HUES48 (cell line): ENCODE data around the gene EVC.
"Not testable (repeated sequence)": the region's sequence is repeated elsewhere in the genome, so short reads cannot be mapped to it uniquely, and the experiment has no call there.

Experiments used
- H3K27ac ChIP-seq: one replicate; pipeline ENCODE4 v1.7.0; 2013; ENCODE audit warnings: low read depth, low read length, inconsistent platforms
- H3K27me3 ChIP-seq: 2 replicates; pipeline ENCODE4 v1.6.1; 2013; ENCODE audit warnings: mild to moderate bottlenecking, low read length; ENCODE audit not compliant: control insufficient read depth, insufficient read depth
- H3K36me3 ChIP-seq: 2 replicates; pipeline ENCODE4 v1.6.1; 2013; ENCODE audit warnings: low read length; ENCODE audit not compliant: control insufficient read depth, insufficient read depth
- H3K4me1 ChIP-seq: 2 replicates; pipeline ENCODE4 v1.6.1; 2013; ENCODE audit warnings: mild to moderate bottlenecking, low read length; ENCODE audit not compliant: control insufficient read depth, insufficient read depth
- H3K4me3 ChIP-seq: 2 replicates; pipeline ENCODE4 v1.5.1; 2013; ENCODE audit warnings: mild to moderate bottlenecking, low read depth, low read length
- H3K9ac ChIP-seq: 2 replicates; pipeline ENCODE4 v1.6.1; 2013; ENCODE audit warnings: mild to moderate bottlenecking, low read depth, low read length, moderate library complexity
- H3K9me3 ChIP-seq: 2 replicates; pipeline ENCODE4 v1.6.1; 2013; ENCODE audit warnings: low read length; ENCODE audit not compliant: control insufficient read depth, insufficient read depth

Gene EVC

GRCh38 chr4:5717449-5718158, 6.6 kb downstream of the EVC start:
- Histone ChIP-seq H3K4me1 (no peaks in the 10 kb centered on the region), H3K27ac (no peak overlapping the region), H3K9me3 (no peaks in the 10 kb centered on the region), H3K27me3 (peaks cover 4% of the 10 kb centered on the region), H3K4me3 (no peak overlapping the region), H3K9ac (no peak overlapping the region), H3K36me3 (peaks cover 9% of the 10 kb centered on the region; the same call in 1 of the 2 replicates)

GRCh38 chr4:5718411-5718810, 7.4 kb downstream of the EVC start:
- H3K4me3 ChIP-seq, result no peak overlapping the region
- no peak overlapping the region for H3K9ac ChIP-seq
- H3K27me3 ChIP-seq, result no peaks in the 10 kb centered on the region
- no peaks in the 10 kb centered on the region for H3K4me1 ChIP-seq
- H3K27ac ChIP-seq, result no peak overlapping the region
- no peaks in the 10 kb centered on the region for H3K9me3 ChIP-seq
- H3K36me3 ChIP-seq, result peaks cover 9% of the 10 kb centered on the region; the same call in 1 of the 2 replicates

DNA sequence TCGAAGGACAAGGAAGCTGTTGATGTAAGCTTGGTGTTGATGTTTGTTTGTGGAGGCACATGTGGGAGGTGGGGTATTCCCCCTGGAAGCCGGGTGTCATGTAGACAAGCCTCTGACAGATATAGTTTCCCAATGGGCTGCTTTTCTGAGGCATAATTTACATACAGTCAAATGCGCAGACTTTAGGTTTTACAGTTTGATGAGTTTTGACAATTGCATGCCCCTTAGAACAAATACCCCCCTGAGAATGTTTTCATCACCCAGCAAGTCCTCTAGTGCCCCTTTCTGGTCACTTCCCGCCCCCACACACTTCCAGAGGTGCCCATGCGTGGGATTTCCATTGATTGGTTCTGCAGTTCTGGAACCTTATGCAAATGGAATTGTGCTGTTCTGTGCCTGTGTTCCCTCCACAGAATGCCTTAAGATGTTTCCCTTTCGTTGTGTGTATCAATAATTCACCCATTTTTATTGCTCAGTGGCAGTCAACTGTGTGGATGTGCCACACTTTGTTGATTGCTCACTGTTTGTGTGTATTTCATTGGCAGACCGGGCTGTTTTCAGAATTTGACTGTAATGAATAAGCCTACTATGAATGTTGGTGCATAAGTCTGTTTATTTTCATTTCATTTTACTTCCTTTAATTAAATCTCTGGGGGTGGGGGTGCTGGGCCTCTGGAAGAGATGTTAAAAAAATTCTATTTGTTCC, 8.5 kb downstream of the EVC start:
- no peaks in the 10 kb centered on the region for H3K27me3 ChIP-seq
- no peak overlapping the region for H3K27ac ChIP-seq
- no peak overlapping the region for H3K4me3 ChIP-seq
- H3K9me3 ChIP-seq, result no peaks in the 10 kb centered on the region
- no peaks in the 10 kb centered on the region for H3K4me1 ChIP-seq
- peaks cover 9% of the 10 kb centered on the region; the same call in 1 of the 2 replicates for H3K36me3 ChIP-seq
- no peak overlapping the region for H3K9ac ChIP-seq

GRCh38 chr4:5720157-5720850, 9.3 kb downstream of the EVC start:
- Histone ChIP-seq H3K9me3 (no peaks in the 10 kb centered on the region), H3K4me3 (no peak overlapping the region), H3K27ac (no peak overlapping the region), H3K27me3 (no peaks in the 10 kb centered on the region), H3K36me3 (peaks cover 9% of the 10 kb centered on the region; the same call in 1 of the 2 replicates), H3K9ac (no peak overlapping the region), H3K4me1 (no peaks in the 10 kb centered on the region)

GRCh38 chr4:5720980-5721379, 10.0 kb downstream of the EVC start:
- H3K27me3 ChIP-seq, result no peaks in the 10 kb centered on the region
- no peak overlapping the region for H3K4me3 ChIP-seq
- no peak overlapping the region for H3K27ac ChIP-seq
- no peaks in the 10 kb centered on the region for H3K4me1 ChIP-seq
- no peak overlapping the region for H3K9ac ChIP-seq
- H3K36me3 ChIP-seq, result peaks cover 9% of the 10 kb centered on the region; the same call in 1 of the 2 replicates
- no peaks in the 10 kb centered on the region for H3K9me3 ChIP-seq

DNA sequence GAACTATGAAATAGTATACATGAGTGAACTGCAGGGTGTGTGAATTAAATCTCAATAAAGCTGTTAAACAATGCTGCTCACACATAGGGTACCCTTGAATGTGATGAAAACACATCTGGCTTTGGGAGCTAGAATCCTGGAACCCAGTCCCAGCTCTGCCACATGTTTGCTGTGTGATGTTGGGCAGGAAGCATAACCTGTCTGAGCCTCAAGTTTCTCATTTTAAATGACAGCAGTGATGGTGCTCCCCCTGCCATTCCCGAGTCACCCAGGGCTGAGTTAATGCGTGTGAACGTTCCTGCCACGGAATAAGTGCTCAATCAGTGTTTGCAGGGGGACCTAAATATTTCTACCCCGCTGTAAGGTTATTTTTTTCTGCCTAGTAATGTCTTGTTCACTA, 10.9 kb downstream of the EVC start:
- no peaks in the 10 kb centered on the region for H3K27me3 ChIP-seq
- H3K4me3 ChIP-seq, result no peak overlapping the region
- H3K9ac ChIP-seq, result no peak overlapping the region
- H3K36me3 ChIP-seq, result peaks cover 9% of the 10 kb centered on the region; the same call in 1 of the 2 replicates
- no peak overlapping the region for H3K27ac ChIP-seq
- H3K9me3 ChIP-seq, result no peaks in the 10 kb centered on the region
- H3K4me1 ChIP-seq, result no peaks in the 10 kb centered on the region

DNA sequence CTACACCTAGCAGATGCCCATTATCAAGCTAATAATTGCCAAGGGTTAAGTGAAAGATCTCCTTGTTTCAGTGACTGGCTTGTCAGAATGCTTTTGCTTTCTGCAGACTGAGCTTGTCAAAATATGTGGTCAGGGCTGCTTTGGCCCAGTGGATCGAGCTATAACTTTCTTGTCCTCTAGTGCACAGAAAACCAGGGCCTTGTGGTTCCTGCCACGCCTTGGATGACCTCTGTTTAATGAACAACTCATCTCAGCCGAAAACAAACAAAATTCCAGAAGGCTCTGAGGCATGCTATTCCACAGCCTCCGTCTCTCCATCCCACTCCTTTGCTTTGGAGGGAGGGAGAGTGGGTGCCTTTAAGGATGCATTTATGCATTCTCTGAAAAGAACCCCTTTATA, 11.3 kb downstream of the EVC start:
- H3K9me3 ChIP-seq, result no peaks in the 10 kb centered on the region
- peaks cover 9% of the 10 kb centered on the region; the same call in 1 of the 2 replicates for H3K36me3 ChIP-seq
- H3K4me1 ChIP-seq, result no peaks in the 10 kb centered on the region
- no peak overlapping the region for H3K27ac ChIP-seq
- no peak overlapping the region for H3K9ac ChIP-seq
- no peaks in the 10 kb centered on the region for H3K27me3 ChIP-seq
- no peak overlapping the region for H3K4me3 ChIP-seq

DNA sequence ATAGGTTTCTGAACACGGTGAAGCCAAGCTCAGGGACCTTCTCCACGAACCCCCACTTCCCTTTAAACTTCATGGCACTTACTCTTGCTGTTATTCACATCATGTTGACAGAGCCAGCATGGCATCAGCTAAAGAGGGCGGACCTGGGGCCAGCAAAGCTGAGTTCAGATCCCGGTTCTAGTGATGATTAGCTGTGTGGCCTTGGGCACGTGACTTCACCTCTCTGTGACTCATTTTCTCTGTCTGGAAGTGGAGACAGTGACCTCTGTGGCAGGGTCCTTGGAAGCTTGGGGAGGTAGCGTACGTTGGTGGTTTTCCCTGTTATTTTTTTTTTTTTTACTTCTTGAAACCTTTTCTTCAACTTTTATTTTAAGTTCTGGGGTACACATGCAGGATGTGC, 13.4 kb downstream of the EVC start:
- H3K4me1 ChIP-seq, result no peaks in the 10 kb centered on the region
- no peak overlapping the region for H3K27ac ChIP-seq
- H3K27me3 ChIP-seq, result no peaks in the 10 kb centered on the region
- H3K9me3 ChIP-seq, result no peaks in the 10 kb centered on the region
- H3K36me3 ChIP-seq, result peaks cover 12% of the 10 kb centered on the region; the same call in 1 of the 2 replicates
- no peak overlapping the region for H3K9ac ChIP-seq
- no peak overlapping the region for H3K4me3 ChIP-seq

DNA sequence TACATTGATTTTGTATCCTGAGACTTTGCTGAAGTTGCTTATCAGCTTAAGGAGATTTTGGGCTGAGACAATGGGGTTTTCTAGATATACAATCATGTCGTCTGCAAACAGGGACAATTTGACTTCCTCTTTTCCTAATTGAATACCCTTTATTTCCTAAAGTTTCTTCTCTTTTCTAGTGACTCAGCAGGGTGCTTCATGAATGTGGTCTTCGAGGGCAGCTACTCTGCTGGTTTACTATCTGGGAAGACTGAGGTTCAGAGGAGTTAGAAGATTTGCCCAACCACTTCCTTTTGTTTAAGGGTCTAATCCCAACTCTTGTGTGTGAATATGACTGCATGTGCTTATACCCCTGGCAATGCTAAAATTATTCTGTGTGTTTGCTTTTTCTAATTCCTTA, 17.4 kb downstream of the EVC start:
- H3K27me3 ChIP-seq, result not testable (repeated sequence)

DNA sequence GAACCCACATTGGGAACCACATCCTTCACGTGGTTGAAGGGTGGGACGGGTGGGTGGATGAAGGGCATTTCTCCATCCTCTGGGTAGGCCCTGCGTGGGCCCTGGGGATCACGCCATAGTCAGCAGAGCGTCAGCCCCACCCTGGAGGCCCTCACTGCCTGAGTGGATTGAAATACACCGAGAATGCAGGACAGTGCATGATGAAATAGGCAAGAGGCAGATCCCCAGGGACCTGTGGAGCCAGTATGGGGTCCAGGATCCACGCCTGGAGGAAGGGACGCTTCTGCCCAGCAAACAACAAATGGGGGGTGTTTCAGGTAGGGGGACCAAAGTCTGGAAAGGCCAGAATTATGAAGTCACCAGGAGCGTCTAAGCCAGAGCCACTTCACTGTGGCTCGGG, 19.4 kb downstream of the EVC start:
- Histone ChIP-seq H3K9ac (no peak overlapping the region), H3K27me3 (no peaks in the 10 kb centered on the region), H3K27ac (no peak overlapping the region), H3K4me1 (no peaks in the 10 kb centered on the region), H3K9me3 (no peaks in the 10 kb centered on the region), H3K36me3 (peaks cover 44% of the 10 kb centered on the region), H3K4me3 (no peak overlapping the region)

More for the DNA sequence above, 17.4 kb downstream of the EVC start:
- H3K9ac ChIP-seq, H3K4me1 ChIP-seq, H3K9me3 ChIP-seq, H3K27ac ChIP-seq, H3K4me3 ChIP-seq: not testable (repeated sequence)
- peaks cover 30% of the 10 kb centered on the region for H3K36me3 ChIP-seq
